GOT3 (cell line): ENCODE measurements around the gene CSNK1G3.
"Not testable (repeated sequence)": the region's sequence is repeated elsewhere in the genome, so short reads cannot be mapped to it uniquely, and the experiment has no call there.

Experiments
- DNase-seq: peaks from one replicate; lab custom pipeline; 2025; ENCODE audit warnings: mixed read lengths; lab: John Stamatoyannopoulos, UW

Gene CSNK1G3

DNA sequence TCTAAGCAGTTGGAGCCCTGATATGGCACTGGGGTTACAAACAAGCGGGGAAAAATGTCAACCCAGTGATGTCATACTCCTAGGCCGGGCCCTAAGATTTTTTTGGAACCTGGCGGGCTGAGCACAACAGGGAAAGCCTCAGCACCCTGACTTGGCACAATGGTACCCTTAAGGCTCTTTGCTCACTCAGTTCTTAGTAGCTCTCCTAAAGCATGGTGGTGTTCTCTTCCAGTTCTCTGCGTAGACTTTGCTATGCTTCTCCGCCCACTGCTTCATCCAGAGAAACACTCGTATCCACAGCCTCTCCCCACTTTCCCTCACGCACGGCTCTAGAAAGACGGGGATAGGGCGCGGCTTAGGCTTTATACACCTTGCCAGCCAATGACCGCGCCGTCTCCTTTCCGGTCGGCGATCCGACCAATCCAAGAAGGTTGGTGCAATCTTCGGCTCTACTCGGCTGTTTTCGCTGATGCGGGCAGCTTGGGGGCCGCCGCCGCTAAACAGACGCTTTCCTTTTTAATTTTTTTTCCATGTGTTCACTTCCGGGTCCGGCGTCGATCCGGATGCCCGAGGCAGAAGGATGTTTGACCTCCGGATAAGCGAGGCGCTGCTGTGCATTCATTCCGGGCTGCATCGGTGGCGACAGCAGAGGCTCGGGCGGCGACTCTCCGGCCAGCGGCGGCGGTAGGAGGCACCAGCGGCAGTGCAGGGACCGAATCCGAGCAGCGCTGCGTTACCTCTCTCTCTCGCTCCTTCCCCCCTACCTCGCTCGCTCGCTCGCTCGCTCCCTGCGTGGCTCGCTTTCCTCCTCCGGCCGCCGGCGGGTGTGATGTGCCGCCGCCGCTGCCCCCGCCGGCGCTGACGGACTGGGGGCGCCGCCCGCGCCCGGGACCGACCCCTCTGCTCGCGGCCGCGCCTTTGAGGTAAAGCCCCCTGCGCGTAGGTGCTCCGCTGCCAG lies at the start of gene CSNK1G3:
Gene CSNK1G3 (plus strand): TSS at position 530 of the 958 bp plus-strand sequence. CDS start 33,487 bp downstream, outside the sequence.
- peak; percentile 92 for DNase-seq

DNA sequence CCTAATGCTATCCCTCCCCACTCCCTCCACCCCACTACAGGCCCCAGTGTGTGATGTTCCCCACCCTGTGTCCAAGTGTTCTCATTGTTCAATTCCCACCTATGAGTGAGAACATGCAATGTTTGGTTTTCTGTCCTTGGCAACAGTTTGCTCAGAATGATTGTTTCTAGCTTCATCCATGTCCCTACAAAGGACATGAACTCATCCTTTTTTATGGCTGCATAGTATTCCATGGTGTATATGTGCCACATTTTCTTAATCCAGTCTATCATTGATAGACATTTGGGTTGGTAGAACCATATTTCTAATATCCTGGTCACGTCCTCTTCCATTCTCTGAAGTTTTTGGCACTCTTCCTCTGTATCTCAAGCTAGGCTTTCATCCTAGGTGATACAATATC lies 45.1 kb upstream of the CSNK1G3 start:
- DNase-seq, result not testable (repeated sequence)

- no peak for DNase-seq
Measured at GRCh38 chr5:123471385-123471784, 40.6 kb upstream of the CSNK1G3 start.

DNA sequence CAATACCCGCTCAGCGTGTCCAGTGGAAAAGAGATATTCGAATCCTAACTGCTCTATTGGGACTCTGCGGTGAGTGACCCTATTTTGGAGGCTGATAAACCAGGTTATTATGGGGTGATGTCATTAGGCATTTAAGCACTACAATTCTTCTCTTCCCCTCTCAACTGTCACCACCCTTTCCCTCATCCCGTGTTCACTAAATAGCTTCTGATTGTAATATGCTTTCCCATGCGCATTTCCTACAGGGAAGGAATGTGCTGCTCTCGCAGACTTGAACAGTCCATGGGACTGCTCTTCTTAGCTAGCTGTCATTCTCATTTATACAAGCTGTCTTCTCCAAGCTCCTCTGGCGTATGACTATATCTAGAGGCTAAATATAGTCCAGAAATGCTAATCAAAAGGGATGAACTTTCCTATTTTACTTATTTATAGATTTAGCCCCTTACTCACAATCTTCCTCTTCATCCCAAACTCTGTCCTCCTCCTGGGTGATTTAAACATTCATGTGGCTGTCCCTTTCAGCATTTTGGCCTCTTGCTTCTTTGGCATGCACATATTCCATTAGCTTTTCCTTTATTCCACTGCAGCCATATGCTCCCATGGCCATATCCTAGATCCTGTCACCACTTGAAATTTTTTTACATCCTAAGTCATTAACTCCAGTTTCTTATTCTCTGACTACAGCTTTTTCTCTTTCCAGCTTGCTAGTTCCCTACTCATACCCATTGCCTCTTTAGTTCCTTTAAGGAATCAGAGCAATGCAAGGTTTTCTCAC lies 39.6 kb upstream of the CSNK1G3 start:
- DNase-seq, result no peak

- no peak for DNase-seq
Measured at GRCh38 chr5:123474228-123474627, 37.7 kb upstream of the CSNK1G3 start.

- no peak for DNase-seq
Measured at GRCh38 chr5:123476731-123477130, 35.2 kb upstream of the CSNK1G3 start.

DNA sequence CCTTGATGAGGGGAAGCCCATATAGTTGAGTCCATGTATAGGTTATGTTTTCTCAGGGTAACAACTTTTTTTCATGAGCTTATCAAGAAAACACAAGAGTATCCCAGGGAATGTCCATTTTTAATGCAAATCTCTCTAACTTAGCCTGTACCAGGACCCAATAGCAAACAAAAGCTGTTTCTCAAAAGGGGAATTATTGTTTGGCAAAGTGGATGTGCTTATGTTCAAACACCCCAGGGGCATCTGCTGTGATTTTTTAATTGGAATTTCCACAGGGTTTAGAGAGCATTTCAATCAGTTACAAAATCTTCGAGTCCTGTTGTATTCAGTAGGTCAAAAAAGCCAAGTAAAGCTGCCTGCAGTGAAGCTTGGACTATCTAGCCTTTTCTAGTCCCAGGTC lies 33.4 kb upstream of the CSNK1G3 start:
- DNase-seq, result no peak

- no peak for DNase-seq
Measured at GRCh38 chr5:123482258-123482657, 29.7 kb upstream of the CSNK1G3 start.

GRCh38 chr5:123483446-123484077 lies 28.4 kb upstream of the CSNK1G3 start:
- DNase-seq, result no peak

- no peak for DNase-seq
Measured at GRCh38 chr5:123485275-123485674, 26.7 kb upstream of the CSNK1G3 start.

DNA sequence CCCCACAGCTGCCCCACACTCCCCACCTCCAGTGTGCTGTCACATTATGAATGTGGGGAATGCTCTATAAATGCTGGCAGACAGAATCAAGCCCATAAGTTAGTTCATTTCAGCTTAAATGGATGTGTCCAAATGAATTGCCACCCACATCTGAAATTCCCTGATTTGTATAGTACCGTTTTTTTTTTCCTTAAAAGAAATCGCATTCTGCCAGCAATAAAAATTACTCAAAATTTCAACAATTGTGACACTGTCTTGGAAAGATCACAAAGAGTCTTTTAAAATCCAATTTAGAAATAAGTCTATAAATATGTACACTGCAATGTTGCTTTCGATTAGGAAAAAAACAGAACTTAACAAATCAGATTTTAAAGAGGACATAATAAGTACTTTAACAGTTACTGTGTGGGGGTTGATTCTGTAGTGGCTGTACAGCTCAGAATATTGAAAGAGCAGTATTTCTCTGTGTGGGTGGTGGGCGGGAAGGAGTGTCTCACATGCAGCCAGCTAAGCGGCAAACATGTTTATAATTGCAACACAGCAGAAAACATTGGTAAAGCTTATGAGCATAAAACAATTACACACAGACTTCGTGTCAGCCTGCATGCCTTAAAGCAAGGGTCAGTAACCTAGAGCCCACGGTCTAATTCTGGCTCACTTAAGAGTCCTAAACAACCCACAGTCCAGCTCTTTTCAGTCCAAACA lies 24.9 kb upstream of the CSNK1G3 start:
- no peak for DNase-seq

- DNase-seq, result no peak
Measured at GRCh38 chr5:123490974-123491373, 21.0 kb upstream of the CSNK1G3 start.

GRCh38 chr5:123495211-123495610 lies 16.8 kb upstream of the CSNK1G3 start:
- not testable (repeated sequence) for DNase-seq

DNA sequence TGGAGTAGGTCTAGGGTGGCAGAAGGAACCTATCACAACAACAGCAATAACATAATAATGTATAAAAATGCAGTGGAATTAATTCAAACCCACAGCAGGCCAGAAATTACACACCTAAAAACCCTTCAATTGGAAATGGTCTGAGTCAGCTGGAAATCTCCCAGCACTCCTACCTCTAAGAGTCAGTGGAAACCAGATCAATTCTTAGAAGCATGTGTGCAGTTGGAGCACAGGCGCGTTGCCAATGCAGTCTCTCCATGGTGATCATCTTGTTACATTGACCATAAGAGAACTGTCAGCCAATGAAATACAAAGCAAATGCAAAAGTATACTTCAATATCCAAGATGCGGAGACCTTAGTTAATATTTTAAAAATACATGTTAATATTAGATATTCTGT lies 15.1 kb upstream of the CSNK1G3 start:
- DNase-seq, result no peak

- DNase-seq, result no peak
Measured at GRCh38 chr5:123500471-123500870, 11.5 kb upstream of the CSNK1G3 start.

GRCh38 chr5:123502120-123502519 lies 9.9 kb upstream of the CSNK1G3 start:
- no peak for DNase-seq

GRCh38 chr5:123503299-123503698 lies 8.7 kb upstream of the CSNK1G3 start:
- no peak for DNase-seq

DNA sequence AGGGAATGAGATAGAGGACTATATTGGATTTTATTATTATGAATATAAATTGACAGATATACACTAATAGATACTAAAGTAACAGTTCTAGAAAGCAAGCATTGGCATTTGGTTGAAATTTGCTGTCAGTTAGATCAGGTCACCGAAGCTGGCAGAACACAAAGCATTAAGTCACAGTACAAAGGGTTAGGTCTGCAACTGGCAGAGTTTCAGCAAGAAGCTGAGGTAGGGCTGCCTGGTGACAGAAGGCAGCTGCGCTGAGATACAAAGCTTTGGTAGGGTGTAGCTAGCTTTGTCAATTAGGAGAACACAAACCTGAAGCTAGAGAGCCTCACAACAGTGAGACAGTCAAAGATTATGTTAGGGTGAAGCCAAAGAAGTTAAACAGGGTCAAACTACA lies 6.3 kb upstream of the CSNK1G3 start:
- DNase-seq, result no peak

GRCh38 chr5:123508441-123508840 lies 3.5 kb upstream of the CSNK1G3 start:
- no peak for DNase-seq

GRCh38 chr5:123511290-123511647 lies 708 bp upstream of the CSNK1G3 start:
- DNase-seq, result no peak

GRCh38 chr5:123512611-123513461 lies 859 bp downstream of the CSNK1G3 start:
- DNase-seq, result no peak
